Uterus (tissue), 4 donors: ENCODE data around the gene FPGS. TPM values are rescaled to one million over a fixed set of nuclear protein-coding genes. Genes with fewer than 3 reads are reported as not detected.

Experiments used
- DNase-seq, 2 donors: peaks; one replicate each; pipeline ENCODE4 v3.0.0-alpha.2; 2019 to 2020
- H3K27ac ChIP-seq, 2 donors: fragments of 200-600 bp; sonication (generic); 1 replicate in 1 of 2; 2 replicates in 1 of 2; pipeline ENCODE4 v1.5.1; 2016 to 2018
- H3K27me3 ChIP-seq, 2 donors: fragments of 200-600 bp; sonication (generic); one replicate each; pipeline ENCODE4 v1.5.1; 2018 to 2019; ENCODE audit warnings: control low read depth in 1 of 2
- H3K36me3 ChIP-seq, 2 donors: fragments of 200-600 bp; sonication (generic); one replicate each; pipeline ENCODE4 v1.5.1; 2019; ENCODE audit warnings: control low read depth in 1 of 2
- H3K4me1 ChIP-seq, 2 donors: fragments of 200-600 bp; sonication (generic); one replicate each; pipeline ENCODE4 v1.5.1; 2018 to 2019; ENCODE audit warnings: control low read depth in 1 of 2
- H3K4me3 ChIP-seq, 2 donors: fragments of 200-600 bp; sonication (generic); 1 replicate in 1 of 2; 2 replicates in 1 of 2; pipeline ENCODE4 v1.5.1; 2018 to 2019; ENCODE audit warnings: mild to moderate bottlenecking in 1 of 2
- H3K9me3 ChIP-seq, 2 donors: fragments of 200-600 bp; sonication (generic); one replicate each; pipeline ENCODE4 v1.5.1; 2019; ENCODE audit warnings: control low read depth in 1 of 2
- POLR2A ChIP-seq, 2 donors: fragments of 450-650 bp; IDR thresholded peaks; one replicate each; pipeline ENCODE4 v1.6.1; 2016; ENCODE audit warnings: antibody characterized with exemption in 2 of 2, mild to moderate bottlenecking in 1 of 2, moderate library complexity in 1 of 2
- intact Hi-C: fragments of 100-400 bp; cut with DNase I; formaldehyde crosslinking; loops from one replicate; pipeline ENCODE4 v1.15.1; 2023; ENCODE audit warnings: low total_unique reads
- total RNA-seq, 4 donors: library from RNA; depleted of rRNA in 3 of 4; stranded (reverse); fragments of >200 nt in 3 of 4; gene quantifications; one replicate each; pipeline versions ENCODE4 v1.1.0 to v1.2.4, GENCODE V29; 2014 to 2023
- TF ChIP-seq, protein P1 (sequence below), 4 experiments: fragments of 200-600 bp in 2 of 4; fragments of 450-650 bp in 2 of 4; sonication (generic) in 2 of 4; IDR thresholded peaks; one replicate each; pipeline ENCODE4 v1.5.1; 2016 to 2019; ENCODE audit warnings: antibody characterized with exemption in 4 of 4, mild to moderate bottlenecking in 2 of 4, moderate library complexity in 1 of 4
- donor health status: DM: yes; HTN: yes; CAD: no.

Gene FPGS
- total RNA-seq, 4 donors from 2014 or later = 11.5 to 128 (median 46.6) TPM

DNA sequence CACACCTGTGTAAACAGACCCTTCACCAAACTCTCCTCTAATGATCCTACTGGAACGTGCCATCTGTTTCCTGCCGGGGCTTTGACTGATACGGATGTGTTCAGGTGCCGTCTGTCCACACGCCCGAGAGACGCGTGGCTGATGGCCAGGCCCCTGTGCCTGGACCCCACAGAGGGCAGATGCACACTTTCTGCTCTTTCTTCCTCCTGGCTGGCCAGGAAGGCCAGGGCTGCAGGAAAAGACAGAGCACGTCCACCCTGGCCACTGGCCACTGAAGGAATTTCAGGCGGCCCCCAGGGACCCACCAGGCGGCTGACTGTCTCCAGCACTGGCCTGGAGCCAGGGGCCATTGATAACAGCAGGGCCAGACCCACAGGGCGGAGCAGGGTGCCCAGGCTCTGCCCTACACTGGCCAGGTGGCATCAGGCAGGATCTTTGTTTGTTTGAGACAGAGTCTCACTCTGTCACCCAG, 55.4 kb downstream of the FPGS start:
- H3K4me1 ChIP-seq = peaks cover 0 to 9% of the 10 kb centered on the region in 2 donors
- TF ChIP-seq, protein P1, sequence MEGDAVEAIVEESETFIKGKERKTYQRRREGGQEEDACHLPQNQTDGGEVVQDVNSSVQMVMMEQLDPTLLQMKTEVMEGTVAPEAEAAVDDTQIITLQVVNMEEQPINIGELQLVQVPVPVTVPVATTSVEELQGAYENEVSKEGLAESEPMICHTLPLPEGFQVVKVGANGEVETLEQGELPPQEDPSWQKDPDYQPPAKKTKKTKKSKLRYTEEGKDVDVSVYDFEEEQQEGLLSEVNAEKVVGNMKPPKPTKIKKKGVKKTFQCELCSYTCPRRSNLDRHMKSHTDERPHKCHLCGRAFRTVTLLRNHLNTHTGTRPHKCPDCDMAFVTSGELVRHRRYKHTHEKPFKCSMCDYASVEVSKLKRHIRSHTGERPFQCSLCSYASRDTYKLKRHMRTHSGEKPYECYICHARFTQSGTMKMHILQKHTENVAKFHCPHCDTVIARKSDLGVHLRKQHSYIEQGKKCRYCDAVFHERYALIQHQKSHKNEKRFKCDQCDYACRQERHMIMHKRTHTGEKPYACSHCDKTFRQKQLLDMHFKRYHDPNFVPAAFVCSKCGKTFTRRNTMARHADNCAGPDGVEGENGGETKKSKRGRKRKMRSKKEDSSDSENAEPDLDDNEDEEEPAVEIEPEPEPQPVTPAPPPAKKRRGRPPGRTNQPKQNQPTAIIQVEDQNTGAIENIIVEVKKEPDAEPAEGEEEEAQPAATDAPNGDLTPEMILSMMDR (IDR thresholded peaks at IDR 0.05) = no peak
- TF ChIP-seq POLR2A (IDR thresholded peaks at IDR 0.05) = no peak
- H3K27ac ChIP-seq = peak overlapping the region; percentile 3 to 14
- H3K27me3 ChIP-seq = no peaks in the 10 kb centered on the region
- no peak overlapping the region for H3K4me3 ChIP-seq
- intact Hi-C loops = no loop called here
- DNase-seq = peak; percentile 53 to 59
- H3K9me3 ChIP-seq = no peaks in the 10 kb centered on the region
- H3K36me3 ChIP-seq = no peaks in the 10 kb centered on the region

DNA sequence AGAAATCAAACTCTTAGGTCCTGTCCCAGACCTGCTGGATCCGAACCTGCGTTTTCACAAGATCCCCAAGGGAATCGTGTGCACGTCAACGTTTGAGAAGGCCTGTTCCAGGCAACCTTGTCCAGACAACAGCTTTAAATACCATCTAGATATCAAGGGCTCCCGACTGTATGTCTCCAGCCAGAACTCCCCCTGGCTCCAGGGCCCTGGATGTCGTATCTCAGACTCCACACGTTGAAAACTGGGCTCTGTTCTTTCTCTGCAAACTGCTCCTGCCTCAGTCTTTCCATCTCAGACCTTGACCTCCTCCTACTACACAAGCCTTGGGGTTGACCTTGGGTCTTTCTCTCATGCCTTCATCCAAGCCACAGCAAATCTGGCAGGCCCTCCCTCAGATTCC, 57.6 kb downstream of the FPGS start:
- Histone ChIP-seq H3K27me3 (no peaks in the 10 kb centered on the region), H3K27ac (peak overlapping the region in 1 of 2 donors; percentile 28), H3K9me3 (no peaks in the 10 kb centered on the region), H3K36me3 (no peaks in the 10 kb centered on the region), H3K4me3 (no peak overlapping the region), H3K4me1 (no peaks in the 10 kb centered on the region)
- intact Hi-C loops = no loop called here
- peak in 1 of 2 donors; percentile 62 for DNase-seq
- TF ChIP-seq, protein P1 (IDR thresholded peaks at IDR 0.05) = no peak
- no peak for TF ChIP-seq POLR2A (IDR thresholded peaks at IDR 0.05)

DNA sequence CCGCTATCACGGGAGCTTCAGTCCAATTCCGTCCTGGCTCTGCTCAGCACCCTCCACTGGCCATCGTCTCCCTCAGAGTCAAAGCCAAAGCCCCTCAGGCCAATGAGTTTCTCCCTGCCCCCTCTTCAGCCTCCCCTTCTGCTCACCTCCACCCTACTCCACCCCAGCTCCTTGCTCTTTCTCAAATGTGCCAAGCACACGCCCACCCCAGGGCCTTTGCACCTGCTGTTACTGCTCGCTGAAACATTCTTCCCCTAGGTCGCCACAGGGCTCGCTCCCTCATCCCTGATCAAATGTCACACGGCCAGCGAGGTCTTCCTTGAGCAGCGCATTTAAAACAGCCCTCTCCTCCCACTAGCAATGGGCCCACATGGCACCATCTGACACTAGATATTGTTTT, 58.1 kb downstream of the FPGS start:
- no peak for TF ChIP-seq POLR2A (IDR thresholded peaks at IDR 0.05)
- TF ChIP-seq, protein P1 (IDR thresholded peaks at IDR 0.05) = no peak
- no peaks in the 10 kb centered on the region for H3K4me1 ChIP-seq
- DNase-seq = no peak

DNA sequence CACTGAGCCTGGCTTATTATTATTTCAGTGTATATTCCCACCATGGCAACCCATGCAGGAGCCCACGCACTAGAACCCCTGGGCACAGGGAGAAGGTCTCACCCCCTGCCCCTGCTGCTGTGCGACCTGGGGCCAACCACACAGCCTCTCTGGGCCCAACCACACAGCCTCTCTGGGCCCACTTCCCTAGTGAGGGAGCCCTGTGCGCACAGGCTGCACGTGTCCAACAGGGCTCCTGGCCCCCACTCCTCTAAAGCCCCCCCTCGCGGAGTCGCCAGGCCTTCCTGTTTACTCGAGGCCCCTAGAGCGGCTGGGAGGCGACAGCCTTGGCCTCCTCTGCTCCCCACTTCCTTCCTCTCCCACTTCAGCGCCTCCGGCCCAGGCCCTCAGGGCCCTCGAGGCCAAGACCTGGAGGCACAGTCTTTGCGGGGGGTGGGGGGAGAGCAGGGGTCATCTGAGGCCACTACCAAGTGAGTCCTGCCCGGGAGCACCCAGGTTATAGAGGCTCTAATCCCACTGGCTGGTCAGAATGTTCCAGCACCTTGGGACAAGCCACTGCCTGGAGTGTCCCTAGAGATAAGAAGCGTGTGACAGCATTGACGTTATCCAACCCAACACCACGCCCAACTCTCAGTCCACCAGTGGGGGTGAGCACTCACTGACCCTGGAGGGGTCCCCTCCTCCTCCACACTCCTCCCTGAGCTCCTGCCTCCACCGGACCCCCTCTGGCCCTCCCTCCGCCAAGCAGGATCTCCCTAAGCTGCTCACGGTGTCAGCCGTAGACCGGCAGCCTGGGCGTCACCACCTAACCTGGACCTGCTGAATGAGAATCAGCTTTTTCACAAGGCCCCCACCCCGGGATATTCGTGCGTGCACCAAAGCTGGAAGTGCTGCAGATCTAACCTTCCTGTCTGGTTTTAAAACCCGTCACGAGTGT, 59.7 kb downstream of the FPGS start:
- Histone ChIP-seq H3K4me1 (no peaks in the 10 kb centered on the region), H3K27ac (peak overlapping the region; percentile 65 to 75), H3K27me3 (no peaks in the 10 kb centered on the region), H3K4me3 (no peak overlapping the region), H3K9me3 (no peaks in the 10 kb centered on the region), H3K36me3 (no peaks in the 10 kb centered on the region)
- TF ChIP-seq, protein P1 (IDR thresholded peaks at IDR 0.05) = no peak
- TF ChIP-seq POLR2A (IDR thresholded peaks at IDR 0.05) = no peak
- peak; percentile 51 to 59 for DNase-seq
- intact Hi-C loops = no loop called here

More for the DNA sequence above, 58.1 kb downstream of the FPGS start:
- Histone ChIP-seq H3K9me3 (no peaks in the 10 kb centered on the region), H3K4me3 (no peak overlapping the region), H3K36me3 (no peaks in the 10 kb centered on the region), H3K27ac (no peak overlapping the region), H3K27me3 (no peaks in the 10 kb centered on the region)
- intact Hi-C loops = no loop called here

DNA sequence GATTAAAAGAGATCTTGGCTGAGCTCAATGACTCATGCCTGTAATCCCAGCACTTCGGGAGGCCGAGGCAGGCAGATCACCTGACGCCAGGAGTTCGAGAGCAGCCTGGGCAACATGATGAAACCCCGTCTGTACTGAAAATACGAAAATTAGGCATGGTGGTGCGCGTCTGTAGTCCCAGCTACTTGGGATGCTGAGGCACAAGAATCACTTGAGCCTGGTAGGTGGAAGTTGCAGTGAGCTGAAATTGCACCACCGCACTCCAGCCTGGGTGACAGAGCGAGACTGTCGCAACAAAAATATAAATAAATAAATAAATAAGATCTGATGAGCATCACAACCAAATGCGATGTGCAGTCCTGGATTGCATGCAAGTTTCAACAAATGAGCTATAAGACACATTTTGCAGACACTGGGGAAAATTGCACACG, 60.5 kb downstream of the FPGS start:
- no peaks in the 10 kb centered on the region for H3K9me3 ChIP-seq
- intact Hi-C loops = no loop called here
- H3K27ac ChIP-seq = peak overlapping the region in 1 of 2 donors; percentile 75
- no peaks in the 10 kb centered on the region for H3K27me3 ChIP-seq
- no peak for DNase-seq
- no peaks in the 10 kb centered on the region for H3K36me3 ChIP-seq
- H3K4me3 ChIP-seq = no peak overlapping the region
- TF ChIP-seq, protein P1 (IDR thresholded peaks at IDR 0.05) = no peak
- no peak for TF ChIP-seq POLR2A (IDR thresholded peaks at IDR 0.05)
- no peaks in the 10 kb centered on the region for H3K4me1 ChIP-seq
